Islet precursor cell (in vitro differentiated cells): ENCODE results near the gene SRSF1.

Experiments
- DNase-seq: peaks from one replicate; pipeline ENCODE4 v3.0.0-alpha.2; 2018

The SRSF1 gene

DNA sequence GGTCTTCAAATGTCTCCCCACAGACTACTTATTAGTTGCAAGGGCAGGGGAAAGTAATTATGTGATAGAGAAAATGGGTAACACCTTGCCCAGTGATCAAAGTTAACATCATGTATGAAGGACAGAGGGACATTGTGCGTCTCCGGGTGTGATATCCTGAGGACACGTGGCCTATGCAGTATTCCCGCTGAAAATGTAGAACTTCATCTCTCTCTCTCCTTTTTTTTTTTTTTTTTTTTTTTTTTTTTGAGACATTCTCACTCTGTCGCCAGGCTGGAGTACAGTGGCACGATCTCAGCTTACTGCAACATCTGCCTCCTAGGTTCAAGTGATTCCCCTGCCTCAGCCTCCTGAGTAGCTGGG lies 43.9 kb downstream of the SRSF1 start:
- DNase-seq = no peak

DNA sequence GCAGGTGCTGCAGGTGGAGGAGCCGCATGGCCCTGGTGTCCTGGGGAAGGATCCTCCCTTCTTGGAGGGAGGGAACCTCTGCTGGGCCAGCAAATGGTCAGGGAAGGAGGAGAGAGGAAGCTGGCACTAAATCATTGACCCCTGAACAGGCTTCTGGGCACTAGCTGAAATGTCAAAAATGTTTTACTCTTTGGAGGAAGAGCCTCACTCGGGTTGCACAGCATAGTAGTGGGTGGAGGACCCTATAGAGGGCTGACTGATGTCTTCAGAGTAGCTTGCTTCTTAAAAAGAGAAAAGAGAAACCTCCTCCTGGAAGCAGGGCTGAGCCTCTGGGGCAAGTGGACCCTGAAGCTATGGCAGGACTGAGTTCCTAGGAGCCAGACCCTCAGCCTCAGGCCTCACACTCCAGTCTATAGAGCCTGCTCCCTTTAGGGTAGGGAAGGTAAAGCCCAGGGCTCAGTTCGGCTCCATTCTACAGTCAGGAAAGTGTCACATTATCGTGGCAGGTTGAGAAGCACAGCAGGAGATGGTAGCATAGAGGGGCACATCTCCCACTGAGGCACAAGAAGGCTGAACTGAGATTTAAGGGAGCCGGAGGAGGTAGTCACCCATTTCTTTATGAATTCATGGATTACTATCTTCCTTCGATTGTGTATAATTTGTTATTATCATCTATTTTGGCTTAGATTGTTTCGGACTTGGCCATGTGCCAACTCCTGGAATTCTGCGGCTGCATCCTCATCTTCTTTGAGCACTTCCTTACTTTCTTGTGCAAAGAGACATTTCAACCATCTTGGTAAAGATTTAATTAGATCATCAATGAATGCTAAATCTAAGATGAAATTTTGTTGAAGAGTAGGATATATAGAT lies 44.5 kb downstream of the SRSF1 start:
- DNase-seq = peak; percentile 40

DNA sequence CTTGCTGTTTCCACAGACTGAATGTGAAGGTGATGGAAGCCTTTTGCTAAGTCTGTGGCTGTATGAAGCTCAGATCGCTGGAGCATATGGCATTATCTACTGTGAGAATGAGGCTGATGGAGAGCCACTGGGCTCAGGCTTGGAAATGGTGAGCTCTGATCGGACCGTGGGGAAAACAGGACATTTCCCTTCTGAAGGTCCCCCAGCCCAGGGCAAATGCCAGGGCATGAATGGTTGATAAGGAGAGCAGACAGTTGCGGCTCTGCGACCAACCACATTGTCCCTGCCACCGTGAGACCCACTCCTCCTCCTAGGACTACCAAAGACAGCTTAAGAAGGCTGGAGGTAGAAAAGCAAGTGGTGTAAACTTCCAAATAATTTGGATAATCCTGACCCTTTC lies 47.1 kb downstream of the SRSF1 start:
- DNase-seq = peak; percentile 44

DNA sequence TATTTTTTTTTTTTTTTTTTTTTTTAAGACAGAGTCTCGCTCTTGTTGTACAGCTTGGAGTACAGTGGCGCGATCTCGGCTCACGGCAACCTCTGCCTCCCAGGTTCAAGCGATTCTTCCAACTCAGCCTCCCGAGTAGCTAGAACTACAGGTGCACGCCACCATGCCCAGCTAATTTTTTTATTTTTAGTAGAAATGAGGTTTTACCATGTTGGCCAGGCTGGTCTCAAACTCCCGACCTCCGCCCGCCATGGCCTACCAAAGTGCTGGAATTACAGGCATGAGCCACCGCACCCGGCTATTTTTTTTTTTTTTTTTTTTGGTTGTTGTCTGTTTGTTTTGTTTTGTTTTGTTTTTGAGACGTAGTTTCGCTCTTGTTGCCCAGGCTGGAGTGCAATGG lies 48.7 kb downstream of the SRSF1 start:
- DNase-seq = peak; percentile 13

DNA sequence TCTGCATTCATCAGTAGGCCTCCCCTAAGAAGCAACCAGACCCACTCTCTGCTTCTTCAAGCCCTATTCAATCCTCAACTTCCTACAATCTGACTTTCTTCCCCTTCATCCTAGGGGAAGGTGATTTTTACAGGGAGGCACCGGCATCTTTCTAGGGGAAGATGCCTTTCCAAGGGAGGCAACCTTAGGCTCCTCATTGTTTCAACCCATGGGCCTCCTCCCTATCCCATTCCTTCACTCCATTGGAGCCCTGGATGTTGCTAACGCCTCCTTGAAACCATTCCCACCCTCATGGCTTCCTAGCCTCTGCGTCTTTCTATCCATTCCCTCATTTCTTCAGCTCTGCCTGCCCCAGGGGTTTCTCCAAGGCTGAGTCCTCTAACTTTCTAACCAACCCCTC lies 49.2 kb downstream of the SRSF1 start:
- peak; percentile 38 for DNase-seq

DNA sequence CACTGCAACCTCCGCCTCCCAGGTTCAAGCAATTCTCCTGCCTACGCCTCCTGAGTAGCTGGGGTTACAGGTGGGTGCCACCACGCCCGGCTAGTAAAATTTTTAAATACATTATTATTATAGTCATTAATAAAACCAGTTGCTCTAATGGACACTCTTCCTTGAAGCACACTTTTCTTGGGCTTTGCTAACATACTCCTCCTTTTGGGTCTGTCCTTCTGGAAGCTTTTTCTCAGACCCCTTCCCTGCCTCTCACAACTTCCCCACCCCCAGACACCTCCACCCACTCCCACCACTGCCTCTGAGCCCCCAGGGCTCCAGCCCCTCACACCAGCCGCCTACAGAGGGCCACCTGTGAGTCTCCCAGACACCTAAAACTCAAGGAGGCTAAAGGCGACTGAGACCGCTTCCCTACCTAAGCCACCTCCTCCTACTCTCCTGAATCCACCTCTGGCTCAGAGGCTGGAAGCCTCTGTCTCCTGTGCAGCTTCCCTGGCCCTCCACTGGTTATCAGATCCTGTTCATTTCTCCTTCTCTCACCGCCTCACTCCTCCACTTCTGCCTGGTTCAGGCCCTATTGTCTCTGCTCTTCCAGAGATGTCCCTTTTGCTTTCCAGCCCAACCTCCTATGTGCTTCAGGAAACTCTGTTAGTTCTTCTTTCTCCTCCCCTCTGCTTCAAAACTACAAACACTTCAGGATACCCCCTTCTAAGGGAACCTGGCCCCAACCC lies 49.8 kb downstream of the SRSF1 start:
- peak; percentile 59 for DNase-seq

DNA sequence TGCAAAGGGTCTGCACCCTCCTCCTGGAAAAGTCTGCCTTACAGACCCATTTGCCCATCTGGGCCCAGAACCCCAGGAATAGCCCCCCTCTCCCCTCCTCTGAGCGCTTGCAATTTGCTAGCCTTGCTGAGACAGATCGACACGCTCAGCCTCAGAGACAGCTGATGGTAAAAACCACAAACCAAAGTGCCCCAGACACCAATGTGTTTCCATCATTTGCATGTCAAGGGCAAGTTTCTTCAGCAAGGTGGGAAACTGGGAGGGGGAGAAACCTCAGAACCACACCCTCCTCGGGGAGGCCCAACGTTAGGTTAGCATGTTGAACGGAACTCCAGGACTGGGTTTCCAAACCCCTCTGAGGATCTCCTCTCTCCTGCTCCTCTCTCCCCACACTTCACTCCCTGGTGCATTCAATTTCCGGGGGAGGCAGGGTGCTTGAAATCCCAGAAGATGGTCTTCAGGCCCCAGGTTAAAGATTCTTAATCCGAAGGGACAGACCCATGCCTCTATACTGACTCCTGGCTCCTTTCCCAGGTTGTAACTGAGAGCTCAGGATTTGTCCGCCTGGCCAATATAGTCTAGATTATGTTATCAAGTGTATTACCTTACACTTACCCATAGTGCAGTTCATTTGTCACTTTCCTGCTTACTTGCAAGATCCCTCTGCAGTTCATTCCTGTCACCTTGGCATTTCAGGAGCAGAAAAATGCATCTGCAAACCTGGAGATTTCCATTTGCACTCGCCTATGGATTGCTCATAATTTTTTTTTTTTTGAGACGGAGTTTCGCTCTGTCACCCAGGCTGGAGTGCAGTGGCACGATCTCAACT lies 50.5 kb downstream of the SRSF1 start:
- peak; percentile 69 for DNase-seq

DNA sequence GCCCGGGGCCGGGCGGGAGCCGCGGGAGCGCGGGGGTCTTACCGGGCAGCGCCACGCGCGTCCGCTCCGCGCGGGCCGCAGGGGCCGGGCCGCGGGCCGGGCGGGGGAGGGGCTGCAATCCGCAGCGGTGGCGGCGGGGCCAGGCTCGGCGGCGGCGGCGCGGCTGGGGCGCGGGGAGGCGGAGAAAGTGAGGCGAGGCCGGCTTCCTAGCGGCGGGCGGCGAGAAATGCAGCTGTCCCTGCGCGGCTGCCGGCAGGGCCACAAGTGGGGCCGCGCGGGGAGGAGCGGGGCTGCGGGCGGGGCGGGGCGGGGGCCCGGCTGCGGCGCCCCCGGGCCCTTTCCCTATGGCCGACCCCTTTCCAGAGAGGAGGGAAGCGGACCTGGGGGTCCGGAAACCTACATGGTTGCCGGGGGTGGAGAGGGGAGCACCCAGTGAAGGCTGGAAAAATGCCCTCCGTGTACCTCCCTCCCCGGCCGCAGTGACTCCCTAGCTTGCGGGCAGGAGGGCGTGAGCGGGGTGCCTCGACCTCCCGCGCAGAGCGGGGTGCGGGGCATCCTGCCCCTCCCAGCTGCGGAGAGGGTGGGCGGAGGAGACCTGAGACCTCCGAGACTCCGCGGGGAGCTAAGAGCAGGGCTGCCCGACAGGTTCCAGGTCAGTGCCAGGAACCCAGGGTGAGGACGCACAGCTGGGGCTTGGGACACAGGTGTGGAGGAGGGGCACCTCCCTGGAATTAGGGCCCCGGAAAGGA lies 51.7 kb downstream of the SRSF1 start, which contains the start of gene CUEDC1:
CUEDC1 (minus strand) TSS at position 230 of the 749 bp plus-strand sequence. CDS start 69,848 bp downstream, outside the sequence.
- peak; percentile 90 for DNase-seq

DNA sequence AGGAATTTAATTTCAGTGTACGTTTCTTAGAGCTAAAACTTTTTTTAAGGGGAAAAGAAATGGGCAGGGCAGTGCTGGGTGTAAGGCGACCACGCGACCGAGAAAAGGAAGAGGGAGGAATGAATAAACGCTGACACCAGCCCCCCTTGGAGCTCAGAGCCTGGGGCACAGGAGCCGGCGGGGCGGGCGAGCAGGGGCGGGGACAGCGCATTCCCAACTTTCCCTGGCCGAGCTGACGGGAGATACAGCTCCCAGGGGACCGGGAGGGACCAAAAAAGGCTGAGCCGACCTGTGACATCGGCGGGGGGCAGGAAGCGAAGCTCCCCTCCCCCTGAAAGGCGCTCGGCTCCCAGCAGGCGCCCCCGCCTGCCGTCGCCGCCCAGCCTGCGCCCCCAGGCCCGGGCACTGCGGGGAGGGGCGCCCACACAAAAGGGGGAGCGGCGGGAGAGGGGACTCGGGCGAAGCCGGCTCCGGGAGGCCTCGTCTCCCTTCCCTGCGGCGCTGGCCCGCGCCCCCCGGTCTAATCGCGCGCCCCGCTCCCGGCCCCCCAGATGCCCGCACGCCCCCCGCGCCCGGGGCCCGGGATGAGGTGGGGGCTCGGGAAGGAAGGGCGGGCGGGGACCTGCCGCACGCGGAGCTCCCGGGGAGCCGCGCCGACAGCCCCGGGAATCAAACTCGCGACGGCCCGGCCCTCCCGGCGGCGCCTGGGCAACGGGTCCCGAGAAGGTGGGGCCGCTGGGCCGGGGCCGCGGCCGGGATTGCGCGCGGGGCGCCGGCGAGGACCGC lies 52.5 kb downstream of the SRSF1 start:
- peak; percentile 94 for DNase-seq

DNA sequence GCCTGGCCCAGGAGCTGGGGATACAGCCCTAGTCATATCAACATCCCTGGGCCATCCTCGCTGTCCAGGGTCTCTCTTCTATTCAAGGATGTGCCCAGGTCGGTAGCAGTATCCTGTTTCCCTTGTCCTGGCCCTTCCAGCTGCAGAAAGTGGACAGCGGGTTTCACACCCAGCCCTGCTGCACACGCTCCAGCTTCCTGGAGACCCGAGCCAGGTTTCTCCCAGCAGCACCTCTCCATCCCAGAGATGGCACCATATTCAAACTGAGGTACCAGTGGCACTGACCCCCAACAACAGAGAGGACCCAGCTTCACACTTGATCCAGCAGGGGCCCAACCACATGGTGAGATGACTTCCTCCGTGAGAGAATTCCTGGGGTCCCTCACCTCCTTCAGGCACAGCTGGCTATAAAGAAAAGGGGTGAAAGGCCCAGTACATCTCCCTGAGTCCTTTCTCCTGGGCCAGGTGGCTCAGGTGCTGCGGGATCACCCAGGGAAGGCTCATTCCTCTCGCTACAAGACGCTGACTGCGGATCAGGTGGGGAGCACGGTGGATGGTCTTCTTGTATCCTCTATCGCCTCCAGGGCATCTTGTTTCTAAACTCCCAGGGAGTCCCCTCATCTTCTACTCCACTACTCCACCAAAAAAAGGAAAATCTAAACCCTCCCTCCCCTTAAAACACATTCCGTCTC lies 53.2 kb downstream of the SRSF1 start:
- DNase-seq = peak; percentile 60
